HG03442 (cell line): ENCODE results near the gene NAXE.
"Not testable (repeated sequence)": the region's sequence is repeated elsewhere in the genome, so short reads cannot be mapped to it uniquely, and the experiment has no call there.

Source experiments
- ATAC-seq: cut with Tn5 transposase; IDR thresholded peaks from one replicate; pipeline ENCODE4 v1.9.1; 2021; ENCODE audit warnings: mild to moderate bottlenecking, moderate library complexity; ENCODE audit not compliant: unreplicated experiment

The NAXE gene

GRCh38 chr1:156591432-156592157, at the start of gene NAXE:
Gene NAXE (plus strand): TSS chr1:156591776. CDS start chr1:156591805, 29 bp downstream.
- ATAC-seq = peak; percentile 82

GRCh38 chr1:156543066-156543465, 48.5 kb upstream of the NAXE start:
- ATAC-seq = no peak

GRCh38 chr1:156544592-156545102, 46.9 kb upstream of the NAXE start:
- ATAC-seq = no peak

- ATAC-seq = no peak
These were observed 45.3 kb upstream of the NAXE start for GRCh38 chr1:156546267-156546666.

- no peak for ATAC-seq
These were observed 44.1 kb upstream of the NAXE start for GRCh38 chr1:156547434-156547833.

- no peak for ATAC-seq
These were observed 43.6 kb upstream of the NAXE start for GRCh38 chr1:156547982-156548381.

- ATAC-seq = no peak
These were observed 42.2 kb upstream of the NAXE start for GRCh38 chr1:156549390-156549789.

- no peak for ATAC-seq
These were observed 41.7 kb upstream of the NAXE start for GRCh38 chr1:156549831-156550230.

- no peak for ATAC-seq
These were observed 41.2 kb upstream of the NAXE start for GRCh38 chr1:156550346-156550745.

- no peak for ATAC-seq
These were observed 40.4 kb upstream of the NAXE start for GRCh38 chr1:156551066-156551643.

GRCh38 chr1:156551869-156552268, 39.7 kb upstream of the NAXE start:
- ATAC-seq = no peak

- no peak for ATAC-seq
These were observed 39.1 kb upstream of the NAXE start for GRCh38 chr1:156552518-156552917.

- not testable (repeated sequence) for ATAC-seq
These were observed 38.6 kb upstream of the NAXE start for GRCh38 chr1:156552937-156553336.

GRCh38 chr1:156553860-156554485, 37.6 kb upstream of the NAXE start:
- no peak for ATAC-seq

GRCh38 chr1:156554971-156555370, 36.6 kb upstream of the NAXE start:
- no peak for ATAC-seq

- ATAC-seq = no peak
These were observed 35.9 kb upstream of the NAXE start for GRCh38 chr1:156555715-156556114.

- no peak for ATAC-seq
These were observed 35.2 kb upstream of the NAXE start for GRCh38 chr1:156556354-156556753.

- ATAC-seq = no peak
These were observed 32.3 kb upstream of the NAXE start for GRCh38 chr1:156559086-156559796.

- no peak for ATAC-seq
These were observed 31.7 kb upstream of the NAXE start for GRCh38 chr1:156559797-156560385.

- ATAC-seq = no peak
These were observed 30.9 kb upstream of the NAXE start for GRCh38 chr1:156560585-156561163.

GRCh38 chr1:156565519-156565918, 26.1 kb upstream of the NAXE start:
- no peak for ATAC-seq
